Pancreas (tissue), 10 donors: ENCODE measurements around the gene BCL11B. TPM values are rescaled to one million over a fixed set of nuclear protein-coding genes. Genes with fewer than 3 reads are reported as not detected.

Experiments
- ATAC-seq, 4 donors: fragments of 200-7000 bp; cut with Tn5 transposase; one replicate each; pipeline versions ENCODE4 v1.8.0 to v1.9.1; 2020; ENCODE audit warnings: mild to moderate bottlenecking in 4 of 4, moderate library complexity in 4 of 4
- DNase-seq, 6 donors: peaks; one replicate each; pipeline ENCODE4 v3.0.0-alpha.2; 2020
- FAIRE-seq: peaks from 2 replicates; lab custom pipeline; 2012; peaks lifted over from hg19 to GRCh38; lab: Jason Lieb, UNC
- H3K27ac ChIP-seq, 4 donors: fragments of 200-600 bp; sonication (generic); 1 replicate in 3 of 4; 2 replicates in 1 of 4; pipeline versions ENCODE4 v1.5.0 to v1.8.0; 2020
- H3K27me3 ChIP-seq, 4 donors: fragments of 200-600 bp; one replicate each; pipeline ENCODE4 v1.8.0; 2021
- H3K36me3 ChIP-seq, 3 donors: fragments of 200-600 bp; sonication (generic) in 1 of 3; one replicate each; pipeline versions ENCODE4 v1.5.0 to v1.8.0; 2020 to 2021
- H3K4me1 ChIP-seq, 3 donors: fragments of 200-600 bp; one replicate each; pipeline ENCODE4 v1.8.0; 2021
- H3K4me3 ChIP-seq, 4 donors: fragments of 200-600 bp; sonication (generic) in 2 of 4; one replicate each; pipeline versions ENCODE4 v1.5.0 to v1.8.0; 2020 to 2021
- H3K9me3 ChIP-seq, 4 donors: fragments of 200-600 bp; one replicate each; pipeline ENCODE4 v1.8.0; 2021
- CTCF ChIP-seq, 4 donors: fragments of 200-600 bp; sonication (generic) in 3 of 4; IDR thresholded peaks; one replicate each; pipeline versions ENCODE4 v1.5.0 to v1.8.0; 2021; ENCODE audit warnings: antibody characterized with exemption in 4 of 4
- WGBS, 2 donors: extraction: QIAGEN DNeasy Blood & Tissue Kit; methylation state at CpG; one replicate each; pipeline ENCODE4 v1.1.7; 2013; 5-methylcytosine and 5-hydroxymethylcytosine counted together
- intact Hi-C, 3 donors: fragments of 100-400 bp; cut with DNase I; formaldehyde crosslinking; loops; one replicate each; pipeline versions ENCODE4 v1.11.1 to v1.14.2; 2022
- polyA plus RNA-seq, 2 donors: library from polyadenylated mRNA; stranded (reverse); fragments of 200-250 nt; gene quantifications; one replicate each; pipeline ENCODE4 v1.2.3, GENCODE V29; 2013
- total RNA-seq, 6 donors: library from RNA; stranded (reverse); fragmentation: NEBNext Ultra II Directional in 4 of 6; extraction: Animal tissue kit (Norgen Biotek cat#: 25700) in 4 of 6; gene quantifications; one replicate each; pipeline versions ENCODE4 v1.2.1 to v1.2.4, GENCODE V29; 2021 to 2023
- donor health status: healthy with polysubstance abuse.
- donor health status: DM: no; HTN: no; CAD: no; lungs with moderate emphysema.
- donor health status: DM: no; HTN: no; CAD: no.
- donor health status: control.
- donor health status: control.
- donor health status: Bipolar disorder and iron deficiency.
- donor health status: DM: yes; HTN: yes; CAD: no.
- donor health status: DM: no; HTN: no; CAD: no.
- donor health status: DM: no; HTN: no; CAD: no.
- donor health status: DM: yes; HTN: yes; CAD: no.

The BCL11B gene
- total and polyA plus RNA-seq, 8 donors, result 0.04 to 0.47 (median 0.27) TPM

- FAIRE-seq (no peak), ATAC-seq (no peak), DNase-seq (no peak)
- Histone ChIP-seq H3K9me3 (no peaks in the 10 kb centered on the region), H3K4me1 (no peaks in the 10 kb centered on the region), H3K27ac (no peak overlapping the region), H3K4me3 (no peak overlapping the region), H3K36me3 (no peaks in the 10 kb centered on the region), H3K27me3 (no peaks in the 10 kb centered on the region)
- TF ChIP-seq CTCF (IDR thresholded peaks at IDR 0.05), result no peak
- intact Hi-C loops, result no loop called here
- 75 to 86% methylated on average over 8 of the region's 8 CpGs for WGBS, 2 donors
These were observed 123.9 kb downstream of the BCL11B start for GRCh38 chr14:99148131-99148530.

GRCh38 chr14:99147366-99147740 is 124.6 kb downstream of the BCL11B start:
- intact Hi-C loops, result no loop called here
- no peaks in the 10 kb centered on the region for H3K4me1 ChIP-seq
- no peak overlapping the region for H3K27ac ChIP-seq
- 62 to 69% methylated on average over 5 of the region's 5 CpGs for WGBS, 2 donors
- H3K9me3 ChIP-seq, result no peaks in the 10 kb centered on the region
- FAIRE-seq (no peak), DNase-seq (no peak), ATAC-seq (no peak)
- H3K36me3 ChIP-seq, result no peaks in the 10 kb centered on the region
- no peak overlapping the region for H3K4me3 ChIP-seq
- no peaks in the 10 kb centered on the region for H3K27me3 ChIP-seq
- TF ChIP-seq CTCF (IDR thresholded peaks at IDR 0.05), result no peak

- FAIRE-seq, result no peak
- intact Hi-C loops, result no loop called here
- H3K9me3 ChIP-seq, result no peaks in the 10 kb centered on the region
These were observed 125.2 kb downstream of the BCL11B start for GRCh38 chr14:99146616-99147365.

DNA sequence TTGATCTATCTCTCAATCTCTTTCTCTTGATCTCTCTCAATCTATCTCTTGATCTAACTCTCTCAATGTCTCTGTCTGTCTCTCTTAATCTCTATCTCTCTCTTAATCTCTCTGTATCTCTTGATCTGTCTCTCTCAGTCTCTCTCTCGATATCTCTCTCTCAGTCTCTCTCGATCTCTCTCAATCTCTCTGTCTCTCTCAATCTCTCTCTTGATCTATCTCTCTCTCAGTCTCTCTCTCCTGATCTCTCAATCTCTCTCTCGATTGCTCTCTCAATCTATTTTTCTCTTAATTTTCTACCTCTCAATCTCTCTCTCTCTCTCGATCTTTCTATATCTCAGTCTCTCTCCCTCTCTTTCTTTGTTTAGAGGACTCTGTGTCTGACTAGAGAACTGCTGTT is 126.7 kb downstream of the BCL11B start:
- 77 to 88% methylated on average over 4 of the region's 4 CpGs for WGBS, 2 donors

More at GRCh38 chr14:99146616-99147365, 125.2 kb downstream of the BCL11B start:
- Histone ChIP-seq H3K4me3 (no peak overlapping the region), H3K4me1 (no peaks in the 10 kb centered on the region), H3K36me3 (no peaks in the 10 kb centered on the region), H3K27ac (no peak overlapping the region), H3K27me3 (no peaks in the 10 kb centered on the region)
- no peak for TF ChIP-seq CTCF (IDR thresholded peaks at IDR 0.05)
- ATAC-seq (no peak), DNase-seq (no peak)
- whole genome bisulfite sequencing, 2 donors, result 80 to 87% methylated on average over 27 of the region's 27 CpGs

More for the DNA sequence above, 126.7 kb downstream of the BCL11B start:
- no peak for DNase-seq
- no peak for FAIRE-seq
- intact Hi-C loops, result no loop called here
- Histone ChIP-seq H3K27me3 (no peaks in the 10 kb centered on the region), H3K4me3 (no peak overlapping the region), H3K27ac (no peak overlapping the region), H3K36me3 (no peaks in the 10 kb centered on the region), H3K4me1 (no peaks in the 10 kb centered on the region), H3K9me3 (no peaks in the 10 kb centered on the region)
- no peak for TF ChIP-seq CTCF (IDR thresholded peaks at IDR 0.05)
- ATAC-seq, result no peak
